Neural crest cell (in vitro differentiated cells): ENCODE data around the gene CEACAM16. TPM values are rescaled to one million over a fixed set of nuclear protein-coding genes. Genes with fewer than 3 reads are reported as not detected.

Experiments used
- DNase-seq: peaks from one replicate; pipeline ENCODE4 v3.0.0; 2021; ENCODE audit warnings: low read depth, mixed read lengths, low spot score
- H3K27ac Mint-ChIP-seq: one replicate; pipeline ENCODE4 v1.8.0; 2021; ENCODE audit warnings: mild to moderate bottlenecking, mixed read lengths; ENCODE audit not compliant: unreplicated experiment
- H3K27me3 Mint-ChIP-seq: 2 replicates; pipeline ENCODE4 v1.8.0; 2021; ENCODE audit warnings: low read depth, mild to moderate bottlenecking, mixed read lengths
- H3K36me3 Mint-ChIP-seq: 2 replicates; pipeline ENCODE4 v1.8.0; 2021; ENCODE audit warnings: low read depth, mild to moderate bottlenecking, mixed read lengths
- H3K4me1 Mint-ChIP-seq: 2 replicates; pipeline ENCODE4 v1.8.0; 2021; ENCODE audit warnings: mixed read lengths
- H3K4me3 Mint-ChIP-seq: one replicate; pipeline ENCODE4 v1.8.0; 2021; ENCODE audit warnings: mild to moderate bottlenecking, mixed read lengths
- H3K9me3 Mint-ChIP-seq: 2 replicates; pipeline ENCODE4 v1.8.0; 2021; ENCODE audit warnings: mixed read lengths
- CTCF ChIP-seq: fragments of 200-600 bp; sonication (generic); conservative IDR thresholded peaks from 2 replicates; pipeline ENCODE4 v1.5.0; 2021; ENCODE audit warnings: antibody characterized with exemption, mild to moderate bottlenecking
- total RNA-seq: library from RNA; stranded (reverse); gene quantifications from 2 replicates; pipeline ENCODE4 v1.2.1, GENCODE V29; 2021

The CEACAM16 gene
- total RNA-seq, 1 donor from 2014 or later = not detected

GRCh38 chr19:44710483-44710882, 11.5 kb downstream of the CEACAM16 start:
- Mint-ChIP-seq H3K27me3 (peaks cover under 1% of the 10 kb centered on the region), H3K27ac (no peak overlapping the region), H3K4me3 (no peak overlapping the region), H3K9me3 (peaks cover under 1% of the 10 kb centered on the region), H3K4me1 (no peaks in the 10 kb centered on the region), H3K36me3 (no peaks in the 10 kb centered on the region)
- no peak for DNase-seq
- no peak for TF ChIP-seq CTCF

- Mint-ChIP-seq H3K27me3 (peaks cover 2% of the 10 kb centered on the region), H3K9me3 (peaks cover 2% of the 10 kb centered on the region), H3K4me3 (no peak overlapping the region), H3K36me3 (no peaks in the 10 kb centered on the region), H3K4me1 (no peaks in the 10 kb centered on the region), H3K27ac (no peak overlapping the region)
- TF ChIP-seq CTCF = no peak
- DNase-seq = no peak
Observed at GRCh38 chr19:44712864-44713515, 14.0 kb downstream of the CEACAM16 start.

GRCh38 chr19:44714597-44715169, 15.7 kb downstream of the CEACAM16 start:
- TF ChIP-seq CTCF = no peak
- Mint-ChIP-seq H3K36me3 (no peaks in the 10 kb centered on the region), H3K9me3 (peaks cover 2% of the 10 kb centered on the region), H3K27me3 (peaks cover 2% of the 10 kb centered on the region), H3K4me1 (peaks cover 9% of the 10 kb centered on the region), H3K27ac (no peak overlapping the region), H3K4me3 (no peak overlapping the region)
- no peak for DNase-seq

- no peak for DNase-seq
- no peak for TF ChIP-seq CTCF
- Mint-ChIP-seq H3K27me3 (peaks cover 2% of the 10 kb centered on the region), H3K4me1 (peaks cover 9% of the 10 kb centered on the region), H3K9me3 (peaks cover 2% of the 10 kb centered on the region), H3K4me3 (no peak overlapping the region), H3K27ac (no peak overlapping the region), H3K36me3 (no peaks in the 10 kb centered on the region)
Observed at GRCh38 chr19:44717603-44718002, 18.7 kb downstream of the CEACAM16 start.

- TF ChIP-seq CTCF = no peak
- H3K4me1 Mint-ChIP-seq = peaks cover 9% of the 10 kb centered on the region
- H3K27ac Mint-ChIP-seq = peak overlapping the region; percentile 67
- no peaks in the 10 kb centered on the region for H3K36me3 Mint-ChIP-seq
- no peak overlapping the region for H3K4me3 Mint-ChIP-seq
- H3K27me3 Mint-ChIP-seq = peaks cover 2% of the 10 kb centered on the region
- H3K9me3 Mint-ChIP-seq = peaks cover 2% of the 10 kb centered on the region
- no peak for DNase-seq
Observed at GRCh38 chr19:44718441-44719261, 19.7 kb downstream of the CEACAM16 start.
